HL-60 (cell line): ENCODE data around the gene RFLNA.

Experiments
- CTCF ChIP-seq: IDR thresholded peaks from one replicate; pipeline ENCODE4 v1.5.1; 2011; ENCODE audit warnings: low read length, control low read depth, inconsistent platforms; ENCODE audit not compliant: insufficient read depth
- SPI1 ChIP-seq: IDR thresholded peaks from 2 replicates; pipeline ENCODE4 v1.6.1; 2012; ENCODE audit warnings: low read depth, mild to moderate bottlenecking, borderline replicate concordance
- TF ChIP-seq, protein P1 (sequence below): IDR thresholded peaks from 2 replicates; pipeline ENCODE4 v1.6.1; 2012; ENCODE audit warnings: low read depth; ENCODE audit not compliant: insufficient replicate concordance

DNA sequence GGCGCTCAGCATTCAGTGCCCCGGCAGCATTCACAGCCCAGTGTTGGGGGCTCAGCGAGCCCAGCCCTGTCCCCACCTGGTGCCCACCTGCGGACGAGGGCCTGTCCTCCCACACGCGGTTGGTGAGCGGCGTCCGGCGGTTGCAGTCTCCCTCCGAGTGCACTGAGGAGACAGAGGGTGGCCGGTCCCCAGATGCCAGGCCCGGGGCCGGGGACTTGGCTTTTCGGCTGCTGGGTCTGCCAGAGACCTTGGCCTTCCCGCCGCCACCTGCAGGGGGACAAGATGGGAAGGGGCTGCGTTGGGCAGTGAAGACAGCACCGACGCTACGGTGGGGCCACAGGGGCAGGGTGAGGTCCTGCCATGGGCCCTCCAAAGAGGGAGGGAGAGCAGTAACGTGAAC lies 31.2 kb downstream of the RFLNA start:
- TF ChIP-seq CTCF (no peak), SPI1 (no peak)
- TF ChIP-seq, protein P1, sequence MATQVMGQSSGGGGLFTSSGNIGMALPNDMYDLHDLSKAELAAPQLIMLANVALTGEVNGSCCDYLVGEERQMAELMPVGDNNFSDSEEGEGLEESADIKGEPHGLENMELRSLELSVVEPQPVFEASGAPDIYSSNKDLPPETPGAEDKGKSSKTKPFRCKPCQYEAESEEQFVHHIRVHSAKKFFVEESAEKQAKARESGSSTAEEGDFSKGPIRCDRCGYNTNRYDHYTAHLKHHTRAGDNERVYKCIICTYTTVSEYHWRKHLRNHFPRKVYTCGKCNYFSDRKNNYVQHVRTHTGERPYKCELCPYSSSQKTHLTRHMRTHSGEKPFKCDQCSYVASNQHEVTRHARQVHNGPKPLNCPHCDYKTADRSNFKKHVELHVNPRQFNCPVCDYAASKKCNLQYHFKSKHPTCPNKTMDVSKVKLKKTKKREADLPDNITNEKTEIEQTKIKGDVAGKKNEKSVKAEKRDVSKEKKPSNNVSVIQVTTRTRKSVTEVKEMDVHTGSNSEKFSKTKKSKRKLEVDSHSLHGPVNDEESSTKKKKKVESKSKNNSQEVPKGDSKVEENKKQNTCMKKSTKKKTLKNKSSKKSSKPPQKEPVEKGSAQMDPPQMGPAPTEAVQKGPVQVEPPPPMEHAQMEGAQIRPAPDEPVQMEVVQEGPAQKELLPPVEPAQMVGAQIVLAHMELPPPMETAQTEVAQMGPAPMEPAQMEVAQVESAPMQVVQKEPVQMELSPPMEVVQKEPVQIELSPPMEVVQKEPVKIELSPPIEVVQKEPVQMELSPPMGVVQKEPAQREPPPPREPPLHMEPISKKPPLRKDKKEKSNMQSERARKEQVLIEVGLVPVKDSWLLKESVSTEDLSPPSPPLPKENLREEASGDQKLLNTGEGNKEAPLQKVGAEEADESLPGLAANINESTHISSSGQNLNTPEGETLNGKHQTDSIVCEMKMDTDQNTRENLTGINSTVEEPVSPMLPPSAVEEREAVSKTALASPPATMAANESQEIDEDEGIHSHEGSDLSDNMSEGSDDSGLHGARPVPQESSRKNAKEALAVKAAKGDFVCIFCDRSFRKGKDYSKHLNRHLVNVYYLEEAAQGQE = no peak
